ENCODE measurements around the gene BPIFB6. TPM values are rescaled to one million over a fixed set of nuclear protein-coding genes. Genes with fewer than 3 reads are reported as not detected.

Gene BPIFB6
- total RNA-seq, 2 donors from 2014 or later: not detected

GRCh38 chr20:33076662-33077372 lies 45.4 kb downstream of the BPIFB6 start:
- no peak for TF ChIP-seq CTCF (IDR thresholded peaks at IDR 0.05)

DNA sequence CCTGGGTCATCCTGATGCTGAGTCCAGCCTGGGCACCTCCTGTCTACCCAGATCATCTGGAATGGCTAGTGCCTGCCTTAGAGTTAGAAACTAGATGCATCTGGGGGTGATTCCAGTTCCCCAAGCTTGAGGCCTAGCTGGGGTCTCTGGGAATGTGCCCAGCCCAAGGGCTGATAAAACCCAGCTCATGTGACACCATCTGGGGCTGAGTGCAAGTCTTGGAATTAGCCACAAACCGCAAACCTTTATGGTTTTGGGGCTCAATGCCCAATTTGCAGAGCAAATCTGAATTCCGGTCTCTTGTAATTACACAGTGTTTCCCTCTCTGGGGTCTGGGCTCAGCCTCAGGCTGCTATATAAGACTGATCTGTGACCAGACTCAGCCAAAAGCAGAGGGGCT lies 47.8 kb downstream of the BPIFB6 start, which contains the start of gene BPIFB4:
BPIFB4 (plus strand) TSS at position 385 of the 400 bp plus-strand sequence. CDS start 1,884 bp downstream, outside the sequence.
- intact Hi-C loops (cut with DNase I): no loop called here
- H3K27ac ChIP-seq: no peak within 1 kb of the TSS
- H3K9me3 ChIP-seq: no peaks in the 10 kb centered on the region
- H3K4me1 ChIP-seq: no peaks in the 10 kb centered on the region
- H3K9ac ChIP-seq (ENCODE audit: low read depth in 2 of 2, low read length in 2 of 2): no peak within 1 kb of the TSS
- H3K4me3 ChIP-seq: no peak within 1 kb of the TSS
- no peak for DNase-seq
- H3K27me3 ChIP-seq: no peaks in the 10 kb centered on the region
- no peak for TF ChIP-seq CTCF (IDR thresholded peaks at IDR 0.05)
- H3K36me3 ChIP-seq: no peaks in the 10 kb centered on the region

More at GRCh38 chr20:33076662-33077372, 45.4 kb downstream of the BPIFB6 start:
- H3K27me3 ChIP-seq: no peaks in the 10 kb centered on the region
- no peak overlapping the region for H3K27ac ChIP-seq
- intact Hi-C loops (cut with DNase I): no loop called here
- H3K36me3 ChIP-seq: no peaks in the 10 kb centered on the region
- H3K9me3 ChIP-seq: no peaks in the 10 kb centered on the region
- DNase-seq: no peak
- no peak overlapping the region for H3K4me3 ChIP-seq
- H3K4me1 ChIP-seq: no peaks in the 10 kb centered on the region
- H3K9ac ChIP-seq (ENCODE audit: low read depth in 2 of 2, low read length in 2 of 2): no peak overlapping the region

DNA sequence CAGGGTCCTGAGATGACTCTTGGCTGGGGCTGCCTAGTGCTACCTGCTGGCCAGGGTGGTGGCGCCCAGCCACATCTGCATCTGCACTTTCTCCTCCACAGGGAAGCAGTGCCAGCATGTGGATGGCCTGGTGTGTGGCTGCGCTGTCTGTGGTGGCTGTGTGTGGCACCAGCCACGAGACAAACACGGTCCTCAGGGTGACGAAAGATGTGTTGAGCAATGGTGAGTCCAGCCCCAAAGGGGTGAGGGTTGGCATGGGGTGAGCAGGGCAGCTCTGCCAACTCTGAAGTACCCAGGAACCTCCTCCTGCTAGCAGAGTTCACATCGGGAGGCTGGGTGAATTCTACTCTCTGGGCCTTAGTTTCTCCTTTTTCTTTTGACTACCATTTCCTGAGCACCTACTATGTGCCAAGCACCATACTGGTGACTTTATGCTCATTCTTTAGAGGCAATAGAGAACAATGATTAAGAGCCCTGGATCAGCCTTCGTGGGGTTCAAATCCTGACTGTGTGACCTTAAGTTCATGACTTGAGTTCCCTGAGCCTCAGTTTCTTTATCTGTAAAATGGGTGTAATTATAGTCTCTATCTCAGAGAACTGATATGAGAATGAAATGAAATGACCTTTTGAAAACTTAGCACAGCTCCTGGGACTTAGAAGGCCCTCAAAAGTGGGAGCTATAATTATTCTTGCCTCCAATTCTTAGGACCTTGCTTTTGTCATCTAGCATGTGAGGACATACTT lies 50.1 kb downstream of the BPIFB6 start:
- Histone ChIP-seq H3K4me1 (no peaks in the 10 kb centered on the region), H3K36me3 (no peaks in the 10 kb centered on the region), H3K9me3 (no peaks in the 10 kb centered on the region), H3K27me3 (no peaks in the 10 kb centered on the region), H3K27ac (no peak overlapping the region), H3K4me3 (no peak overlapping the region), H3K9ac (ENCODE audit: low read depth in 2 of 2, low read length in 2 of 2) (no peak overlapping the region)
- DNase-seq: no peak
- intact Hi-C loops (cut with DNase I): no loop called here
- no peak for TF ChIP-seq CTCF (IDR thresholded peaks at IDR 0.05)

- intact Hi-C loops (cut with DNase I): no loop called here
- H3K4me3 ChIP-seq: no peak overlapping the region
- no peaks in the 10 kb centered on the region for H3K27me3 ChIP-seq
- no peak for TF ChIP-seq CTCF (IDR thresholded peaks at IDR 0.05)
- no peaks in the 10 kb centered on the region for H3K36me3 ChIP-seq
- DNase-seq: no peak
- H3K9me3 ChIP-seq: no peaks in the 10 kb centered on the region
- no peak overlapping the region for H3K27ac ChIP-seq
- H3K9ac ChIP-seq (ENCODE audit: low read depth in 2 of 2, low read length in 2 of 2): no peak overlapping the region
- H3K4me1 ChIP-seq: no peaks in the 10 kb centered on the region
Observed at GRCh38 chr20:33082546-33082945, 51.1 kb downstream of the BPIFB6 start.

DNA sequence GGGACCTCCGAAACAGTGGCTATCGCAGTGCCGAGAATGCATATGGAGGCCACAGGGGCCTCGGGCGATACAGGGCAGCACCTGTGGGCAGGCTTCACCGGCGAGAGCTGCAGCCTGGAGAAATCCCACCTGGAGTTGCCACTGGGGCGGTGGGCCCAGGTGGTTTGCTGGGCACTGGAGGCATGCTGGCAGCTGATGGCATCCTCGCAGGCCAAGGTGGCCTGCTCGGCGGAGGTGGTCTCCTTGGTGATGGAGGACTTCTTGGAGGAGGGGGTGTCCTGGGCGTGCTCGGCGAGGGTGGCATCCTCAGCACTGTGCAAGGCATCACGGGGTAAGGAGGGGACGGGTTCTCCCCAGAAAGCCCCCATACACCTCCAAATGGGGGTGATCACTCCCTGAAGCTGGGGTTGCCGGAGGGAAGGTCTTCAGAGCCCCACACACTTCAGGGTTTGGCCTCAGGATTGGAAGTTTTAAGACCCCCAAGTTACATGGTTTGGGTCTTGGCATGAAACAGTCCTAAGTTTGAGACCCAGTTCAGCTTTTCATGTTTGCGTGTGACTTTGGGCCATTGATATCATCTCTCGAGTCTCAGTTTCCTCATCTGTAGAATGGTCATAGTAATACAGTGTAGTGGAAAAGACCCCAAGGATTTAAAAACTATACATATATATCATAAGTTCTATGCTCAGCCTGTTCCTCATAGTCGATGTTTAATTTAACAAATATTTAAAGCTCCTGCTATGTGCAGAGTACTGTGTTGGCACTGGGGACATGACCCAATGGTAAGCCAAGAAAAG lies 52.3 kb downstream of the BPIFB6 start:
- H3K36me3 ChIP-seq: no peaks in the 10 kb centered on the region
- DNase-seq: no peak
- no peaks in the 10 kb centered on the region for H3K4me1 ChIP-seq
- H3K27me3 ChIP-seq: no peaks in the 10 kb centered on the region
- no peaks in the 10 kb centered on the region for H3K9me3 ChIP-seq
- intact Hi-C loops (cut with DNase I): no loop called here
- no peak for TF ChIP-seq CTCF (IDR thresholded peaks at IDR 0.05)
- no peak overlapping the region for H3K9ac ChIP-seq (ENCODE audit: low read depth in 2 of 2, low read length in 2 of 2)
- H3K4me3 ChIP-seq: no peak overlapping the region
- no peak overlapping the region for H3K27ac ChIP-seq
